Stomach (tissue), 9 donors: Measurements from ENCODE around the gene PHETA1. TPM values are rescaled to one million over a fixed set of nuclear protein-coding genes. Genes with fewer than 3 reads are reported as not detected.

Experiments
- DNase-seq, 2 donors: peaks; one replicate each; pipeline versions ENCODE4 v3.0.0 to v3.0.0-alpha.2; 2013 to 2019
- H3K27ac ChIP-seq, 5 donors: fragments of 200-600 bp in 4 of 5; sonication (generic) in 4 of 5; one replicate each; pipeline ENCODE4 v1.5.1; 2013 to 2019; ENCODE audit warnings: mild to moderate bottlenecking in 1 of 5, moderate library complexity in 1 of 5
- H3K27me3 ChIP-seq, 3 donors: fragments of 200-600 bp; sonication (generic); one replicate each; pipeline ENCODE4 v1.5.1; 2017 to 2019; ENCODE audit warnings: mixed run types in 1 of 3
- H3K36me3 ChIP-seq, 4 donors: fragments of 200-600 bp; sonication (generic); 1 replicate in 3 of 4; 2 replicates in 1 of 4; pipeline ENCODE4 v1.5.1; 2016 to 2019
- H3K4me1 ChIP-seq, 4 donors: fragments of 200-600 bp; sonication (generic); one replicate each; pipeline ENCODE4 v1.5.1; 2016 to 2019
- H3K4me3 ChIP-seq, 4 donors: fragments of 200-600 bp; sonication (generic) in 3 of 4; one replicate each; pipeline ENCODE4 v1.5.1; 2016 to 2019; ENCODE audit warnings: mild to moderate bottlenecking in 1 of 4
- H3K9me3 ChIP-seq, 4 donors: fragments of 200-600 bp; sonication (generic); one replicate each; pipeline ENCODE4 v1.5.1; 2016 to 2019
- EP300 ChIP-seq: sonication (generic); formaldehyde crosslinking; IDR thresholded peaks from one replicate; pipeline ENCODE4 v1.6.1; 2017; ENCODE audit warnings: antibody characterized with exemption
- POLR2A ChIP-seq, 4 donors: fragments of 450-650 bp; IDR thresholded peaks; one replicate each; pipeline ENCODE4 v1.6.1; 2016; ENCODE audit warnings: antibody characterized with exemption in 4 of 4, control low read depth in 2 of 4, mild to moderate bottlenecking in 1 of 4, moderate library complexity in 1 of 4
- POLR2AphosphoS5 ChIP-seq, 3 donors: sonication (generic); formaldehyde crosslinking; IDR thresholded peaks; one replicate each; pipeline ENCODE4 v1.6.1; 2016; ENCODE audit warnings: antibody characterized with exemption in 3 of 3
- WGBS, 5 donors: extraction: QIAGEN DNeasy Blood & Tissue Kit in 3 of 5; methylation state at CpG; one replicate each; pipeline versions ENCODE4 v1.1.5 to v1.1.7; 2013 to 2018; 5-methylcytosine and 5-hydroxymethylcytosine counted together
- intact Hi-C: fragments of 100-400 bp; cut with DNase I; formaldehyde crosslinking; loops from one replicate; pipeline ENCODE4 v1.15.1; 2023; ENCODE audit warnings: low total_unique reads
- polyA plus RNA-seq, 3 donors: library from polyadenylated mRNA; stranded (reverse); fragments of 200-250 nt; gene quantifications; one replicate each; pipeline ENCODE4 v1.2.3, GENCODE V29; 2013
- total RNA-seq, 5 donors: library from RNA; depleted of rRNA; stranded (reverse); fragments of >200 nt; gene quantifications; one replicate each; pipeline versions ENCODE4 v1.1.0 to v1.2.3, GENCODE V29; 2014 to 2016
- TF ChIP-seq, protein P1 (sequence below), 7 experiments: fragments of 450-650 bp in 4 of 7; fragments of 200-600 bp in 3 of 7; sonication (generic) in 3 of 7; IDR thresholded peaks; one replicate each; pipeline ENCODE4 v1.5.1; 2016 to 2019; ENCODE audit warnings: antibody characterized with exemption in 7 of 7, control low read depth in 2 of 7, mild to moderate bottlenecking in 1 of 7
- donor health status: healthy with polysubstance abuse.
- donor health status: Bipolar disorder and iron deficiency.
- donor health status: healthy.

PHETA1 gene
- total and polyA plus RNA-seq, 8 donors = 7.0 to 59.3 (median 17.7) TPM

DNA sequence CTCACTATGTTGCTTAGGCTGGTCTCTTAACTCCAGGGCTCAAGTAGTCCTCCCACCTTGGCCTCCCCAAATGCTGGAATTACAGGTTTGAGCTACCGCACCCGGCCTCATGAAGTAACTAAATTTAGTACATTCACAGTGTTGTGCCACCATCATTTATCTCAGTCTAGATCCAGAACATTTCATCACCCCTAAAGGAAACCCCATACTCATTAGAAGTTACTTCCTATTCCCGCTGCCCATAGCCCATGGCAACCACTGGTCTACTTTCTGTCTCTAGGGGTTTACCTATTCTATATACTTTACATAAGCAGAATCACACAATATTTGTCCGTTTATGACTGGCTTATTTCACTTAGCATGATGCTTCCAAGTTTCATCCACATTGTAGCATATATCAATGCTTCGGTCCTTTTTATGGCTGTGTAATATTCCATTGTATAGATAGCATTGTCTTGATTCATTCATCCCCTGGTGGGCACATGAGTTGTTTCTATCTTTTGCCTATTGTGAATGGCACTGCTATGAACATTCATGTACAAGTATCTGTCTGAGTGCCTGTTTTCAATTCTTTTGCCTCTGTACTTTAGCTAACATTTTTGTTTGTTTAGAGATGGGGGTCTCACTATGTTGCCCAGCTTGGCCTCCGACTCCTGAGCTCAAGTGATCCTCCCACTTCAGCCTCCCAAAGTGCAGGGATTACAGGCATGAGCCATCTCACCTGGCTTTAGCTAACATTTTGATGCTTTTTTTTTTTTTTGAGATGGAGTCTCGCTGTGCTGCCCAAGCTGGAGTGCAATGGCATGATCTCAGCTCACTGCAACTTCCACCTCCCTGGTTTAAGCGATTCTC lies 26.7 kb upstream of the PHETA1 start:
- no peaks in the 10 kb centered on the region for H3K9me3 ChIP-seq
- intact Hi-C loops = loop anchor here (2.0 kb wide), 1 partner anchor 55 kb away; no protein-coding TSS in a partner anchor
- 77 to 88% (median 83%) methylated on average over 8 of the region's 8 CpGs for WGBS, 5 donors
- DNase-seq = no peak
- H3K27ac ChIP-seq = no peak overlapping the region
- H3K4me3 ChIP-seq = no peak overlapping the region
- peaks cover 7 to 16% (median 13%) of the 10 kb centered on the region in 4 donors for H3K4me1 ChIP-seq
- H3K27me3 ChIP-seq = peaks cover 0 to 7% (median 0%) of the 10 kb centered on the region in 3 donors
- no peak for TF ChIP-seq POLR2A (IDR thresholded peaks at IDR 0.05)
- TF ChIP-seq EP300 = no peak
- TF ChIP-seq POLR2AphosphoS5 (IDR thresholded peaks at IDR 0.05) = no peak
- TF ChIP-seq, protein P1, sequence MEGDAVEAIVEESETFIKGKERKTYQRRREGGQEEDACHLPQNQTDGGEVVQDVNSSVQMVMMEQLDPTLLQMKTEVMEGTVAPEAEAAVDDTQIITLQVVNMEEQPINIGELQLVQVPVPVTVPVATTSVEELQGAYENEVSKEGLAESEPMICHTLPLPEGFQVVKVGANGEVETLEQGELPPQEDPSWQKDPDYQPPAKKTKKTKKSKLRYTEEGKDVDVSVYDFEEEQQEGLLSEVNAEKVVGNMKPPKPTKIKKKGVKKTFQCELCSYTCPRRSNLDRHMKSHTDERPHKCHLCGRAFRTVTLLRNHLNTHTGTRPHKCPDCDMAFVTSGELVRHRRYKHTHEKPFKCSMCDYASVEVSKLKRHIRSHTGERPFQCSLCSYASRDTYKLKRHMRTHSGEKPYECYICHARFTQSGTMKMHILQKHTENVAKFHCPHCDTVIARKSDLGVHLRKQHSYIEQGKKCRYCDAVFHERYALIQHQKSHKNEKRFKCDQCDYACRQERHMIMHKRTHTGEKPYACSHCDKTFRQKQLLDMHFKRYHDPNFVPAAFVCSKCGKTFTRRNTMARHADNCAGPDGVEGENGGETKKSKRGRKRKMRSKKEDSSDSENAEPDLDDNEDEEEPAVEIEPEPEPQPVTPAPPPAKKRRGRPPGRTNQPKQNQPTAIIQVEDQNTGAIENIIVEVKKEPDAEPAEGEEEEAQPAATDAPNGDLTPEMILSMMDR (IDR thresholded peaks at IDR 0.05) = no peak
- H3K36me3 ChIP-seq = no peaks in the 10 kb centered on the region

DNA sequence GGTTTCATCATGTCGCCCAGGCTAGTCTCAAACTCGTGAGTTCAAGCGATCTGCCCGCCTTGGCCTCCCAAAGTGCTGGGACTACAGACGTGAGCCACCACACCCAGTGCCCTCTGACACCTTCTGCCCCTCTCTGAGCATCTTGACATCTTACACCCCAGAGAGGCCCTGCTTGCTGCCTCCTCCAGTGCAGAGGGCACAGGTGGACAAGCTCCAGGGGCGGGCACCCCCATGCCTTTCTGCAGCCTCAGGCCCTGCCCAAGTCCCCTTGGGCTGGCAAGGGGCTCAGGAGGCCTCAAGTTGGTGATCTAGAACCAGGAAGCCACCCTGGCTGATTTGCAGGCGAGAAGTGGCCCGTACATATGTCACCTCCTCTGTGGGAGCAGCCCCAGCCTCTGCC lies 25.6 kb upstream of the PHETA1 start:
- Histone ChIP-seq H3K4me1 (peaks cover 7 to 16% (median 13%) of the 10 kb centered on the region in 4 donors), H3K27ac (no peak overlapping the region), H3K9me3 (no peaks in the 10 kb centered on the region), H3K27me3 (peaks cover 0 to 7% (median 0%) of the 10 kb centered on the region in 3 donors), H3K4me3 (no peak overlapping the region), H3K36me3 (no peaks in the 10 kb centered on the region)
- TF ChIP-seq EP300 (no peak), POLR2A (IDR thresholded peaks at IDR 0.05) (no peak), POLR2AphosphoS5 (IDR thresholded peaks at IDR 0.05) (no peak)
- TF ChIP-seq, protein P1 (IDR thresholded peaks at IDR 0.05) = no peak
- WGBS, 5 donors = 71 to 90% (median 83%) methylated on average over 6 to 8 of the region's 8 CpGs
- intact Hi-C loops = no loop called here
- no peak for DNase-seq

DNA sequence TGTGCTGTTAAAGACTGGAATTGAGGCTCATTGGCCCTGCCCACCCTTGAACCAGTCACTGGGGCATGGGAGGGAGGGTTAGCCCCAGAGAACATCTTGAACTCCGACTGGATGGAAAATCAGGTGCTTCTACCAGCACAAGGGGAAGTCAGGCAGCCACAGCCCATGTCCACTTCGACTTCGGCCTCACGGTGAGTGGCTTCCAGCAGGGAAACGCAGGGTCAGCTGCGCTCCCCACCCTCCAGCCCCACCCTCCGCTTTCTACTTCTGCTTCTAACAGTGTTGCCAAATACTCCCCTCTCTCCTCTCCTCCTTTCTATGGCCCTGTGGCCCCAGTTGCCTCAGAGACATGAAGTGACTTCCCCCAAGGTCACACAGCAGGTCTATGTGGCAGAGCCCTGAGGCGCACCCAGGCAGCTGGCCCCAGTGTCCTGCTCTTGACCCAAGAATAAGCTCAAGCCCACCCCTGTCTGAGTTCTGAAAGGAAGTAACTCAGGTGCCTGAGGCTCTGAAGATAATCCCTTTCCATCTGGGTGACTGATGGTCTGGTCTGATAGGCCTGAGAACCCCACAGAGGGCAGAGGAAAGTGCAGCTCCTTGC lies 24.9 kb upstream of the PHETA1 start:
- WGBS, 5 donors = 69 to 79% (median 77%) methylated on average over 8 of the region's 8 CpGs
- no peaks in the 10 kb centered on the region for H3K9me3 ChIP-seq
- H3K27me3 ChIP-seq = peaks cover 0 to 7% (median 0%) of the 10 kb centered on the region in 3 donors
- H3K27ac ChIP-seq = no peak overlapping the region
- DNase-seq = peak in 1 of 2 donors; percentile 37
- TF ChIP-seq POLR2AphosphoS5 (IDR thresholded peaks at IDR 0.05) (no peak), POLR2A (IDR thresholded peaks at IDR 0.05) (no peak), EP300 (no peak)
- TF ChIP-seq, protein P1 (IDR thresholded peaks at IDR 0.05) = no peak
- intact Hi-C loops = no loop called here
- H3K4me1 ChIP-seq = peaks cover 7 to 16% (median 13%) of the 10 kb centered on the region in 4 donors
- H3K4me3 ChIP-seq = no peak overlapping the region
- H3K36me3 ChIP-seq = no peaks in the 10 kb centered on the region

DNA sequence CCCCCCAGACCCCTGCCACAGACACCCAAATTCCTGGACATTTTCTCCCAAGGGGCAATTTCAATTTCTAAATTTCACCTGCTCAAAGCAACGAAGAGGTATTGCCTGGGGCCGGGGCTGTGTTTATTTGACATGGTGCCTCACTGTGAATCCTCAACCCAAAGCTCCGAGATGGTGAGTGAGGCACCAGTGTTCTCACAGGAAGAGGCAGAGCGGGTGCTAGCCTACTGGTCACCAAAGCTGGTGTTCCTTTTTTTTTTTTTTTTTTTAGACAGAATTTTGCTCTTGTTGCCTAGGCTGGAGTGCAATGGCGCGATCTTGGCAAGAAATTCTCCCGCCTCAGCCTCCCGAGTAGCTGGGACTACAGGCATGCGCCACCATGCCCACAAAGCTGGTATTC lies 22.0 kb upstream of the PHETA1 start:
- Histone ChIP-seq H3K4me1 (no peaks in the 10 kb centered on the region), H3K9me3 (no peaks in the 10 kb centered on the region), H3K36me3 (no peaks in the 10 kb centered on the region), H3K4me3 (no peak overlapping the region), H3K27me3 (peaks cover 0 to 7% (median 0%) of the 10 kb centered on the region in 3 donors), H3K27ac (no peak overlapping the region)
- no peak for DNase-seq
- no peak for TF ChIP-seq POLR2AphosphoS5 (IDR thresholded peaks at IDR 0.05)
- TF ChIP-seq EP300 = no peak
- TF ChIP-seq, protein P1 (IDR thresholded peaks at IDR 0.05) = no peak
- no peak for TF ChIP-seq POLR2A (IDR thresholded peaks at IDR 0.05)
- intact Hi-C loops = no loop called here
- WGBS, 5 donors = 85 to 89% (median 87%) methylated on average over 9 of the region's 9 CpGs
